ENCODE measurements around the gene GATD1. TPM values are rescaled to one million over a fixed set of nuclear protein-coding genes. Genes with fewer than 3 reads are reported as not detected.

GATD1 gene
- total and polyA plus RNA-seq, 4 donors: 22.1 to 63.1 (median 39.1) TPM

GRCh38 chr11:794766-795633 is 17.7 kb upstream of the GATD1 start:
- H3K36me3 ChIP-seq (ENCODE audit: control insufficient read depth in 4 of 4, insufficient read depth in 4 of 4, low read length in 4 of 4): peaks cover 0 to 30% (median 7%) of the 10 kb centered on the region in 4 donors
- peak overlapping the region in 1 of 2 donors; percentile 61 for H3K27ac ChIP-seq (ENCODE audit: low read depth in 1 of 2, low read length in 1 of 2)
- no peak for TF ChIP-seq CTCF (IDR thresholded peaks at IDR 0.05; ENCODE audit: control extremely low read depth, extremely low read depth)
- no peak overlapping the region for H3K4me3 ChIP-seq
- WGBS, 2 donors: 49 to 75% methylated on average over 34 to 38 of the region's 38 CpGs
- no peak overlapping the region for H3K9ac ChIP-seq (ENCODE audit: insufficient read depth in 1 of 2, low read length in 2 of 2)
- no peaks in the 10 kb centered on the region for H3K27me3 ChIP-seq (ENCODE audit: control insufficient read depth in 3 of 3, insufficient read depth in 3 of 3, low read length in 2 of 3)
- ATAC-seq (ENCODE audit: insufficient read depth, low FRiP score) (no peak), DNase-seq (no peak)
- H3K9me3 ChIP-seq (ENCODE audit: control insufficient read depth in 4 of 4, insufficient read depth in 3 of 4, low read length in 3 of 4): no peaks in the 10 kb centered on the region
- H3K4me1 ChIP-seq (ENCODE audit: control insufficient read depth in 5 of 5, insufficient read depth in 5 of 5, low read length in 5 of 5): peaks cover 0 to 22% (median 15%) of the 10 kb centered on the region in 5 donors

GRCh38 chr11:794013-794765 is 16.9 kb upstream of the GATD1 start:
- Histone ChIP-seq H3K27me3 (ENCODE audit: control insufficient read depth in 3 of 3, insufficient read depth in 3 of 3, low read length in 2 of 3) (no peaks in the 10 kb centered on the region), H3K9ac (ENCODE audit: insufficient read depth in 1 of 2, low read length in 2 of 2) (no peak overlapping the region), H3K4me3 (no peak overlapping the region), H3K27ac (ENCODE audit: low read depth in 1 of 2, low read length in 1 of 2) (no peak overlapping the region), H3K9me3 (ENCODE audit: control insufficient read depth in 4 of 4, insufficient read depth in 3 of 4, low read length in 3 of 4) (no peaks in the 10 kb centered on the region), H3K36me3 (ENCODE audit: control insufficient read depth in 4 of 4, insufficient read depth in 4 of 4, low read length in 4 of 4) (peaks cover 0 to 28% (median 7%) of the 10 kb centered on the region in 4 donors), H3K4me1 (ENCODE audit: control insufficient read depth in 5 of 5, insufficient read depth in 5 of 5, low read length in 5 of 5) (peaks cover 0 to 22% (median 15%) of the 10 kb centered on the region in 5 donors)
- whole genome bisulfite sequencing, 2 donors: 90 to 92% methylated on average over 27 to 31 of the region's 31 CpGs
- no peak for TF ChIP-seq CTCF (IDR thresholded peaks at IDR 0.05; ENCODE audit: control extremely low read depth, extremely low read depth)
- DNase-seq (no peak), ATAC-seq (ENCODE audit: insufficient read depth, low FRiP score) (no peak)

- ATAC-seq (ENCODE audit: insufficient read depth, low FRiP score): no peak
- no peak for DNase-seq
- H3K27ac ChIP-seq (ENCODE audit: low read depth in 1 of 2, low read length in 1 of 2): no peak overlapping the region
- no peaks in the 10 kb centered on the region for H3K9me3 ChIP-seq (ENCODE audit: control insufficient read depth in 4 of 4, insufficient read depth in 3 of 4, low read length in 3 of 4)
- no peaks in the 10 kb centered on the region for H3K27me3 ChIP-seq (ENCODE audit: control insufficient read depth in 3 of 3, insufficient read depth in 3 of 3, low read length in 2 of 3)
- H3K36me3 ChIP-seq (ENCODE audit: control insufficient read depth in 4 of 4, insufficient read depth in 4 of 4, low read length in 4 of 4): peaks cover 0 to 28% (median 7%) of the 10 kb centered on the region in 4 donors
- peaks cover 0 to 22% (median 15%) of the 10 kb centered on the region in 5 donors for H3K4me1 ChIP-seq (ENCODE audit: control insufficient read depth in 5 of 5, insufficient read depth in 5 of 5, low read length in 5 of 5)
- no peak for TF ChIP-seq CTCF (IDR thresholded peaks at IDR 0.05; ENCODE audit: control extremely low read depth, extremely low read depth)
- H3K4me3 ChIP-seq: no peak overlapping the region
- 90 to 95% methylated on average over 7 of the region's 7 CpGs for WGBS, 2 donors
- H3K9ac ChIP-seq (ENCODE audit: insufficient read depth in 1 of 2, low read length in 2 of 2): no peak overlapping the region
Measured at GRCh38 chr11:793556-793955, 16.3 kb upstream of the GATD1 start.

Data from lung (tissue), 12 donors.